Fibroblast of the aortic adventitia (primary cell): ENCODE data around the gene EIF4EBP3. TPM values are rescaled to one million over a fixed set of nuclear protein-coding genes. Genes with fewer than 3 reads are reported as not detected.

Source experiments
- DNase-seq: peaks from one replicate; pipeline ENCODE4 v3.0.0-alpha.2; 2010; ENCODE audit warnings: low read depth
- H3K4me3 ChIP-seq: 2 replicates; pipeline ENCODE4 v1.5.1; 2011; ENCODE audit warnings: low read depth, mild to moderate bottlenecking, control low read depth, low read length, moderate library complexity
- total RNA-seq: library from RNA; depleted of rRNA; stranded (reverse); fragments of >200 nt; gene quantifications from 2 replicates; pipeline ENCODE4 v1.2.3, GENCODE V29; 2012; ENCODE audit warnings: low replicate concordance
- TF ChIP-seq, protein P1 (sequence below): IDR thresholded peaks from 2 replicates; pipeline ENCODE4 v1.5.1; 2011; ENCODE audit warnings: mild to moderate bottlenecking, low read length, control low read depth, inconsistent platforms; ENCODE audit not compliant: insufficient read depth

The EIF4EBP3 gene
- total RNA-seq, 1 donor, result 4.7 TPM

DNA sequence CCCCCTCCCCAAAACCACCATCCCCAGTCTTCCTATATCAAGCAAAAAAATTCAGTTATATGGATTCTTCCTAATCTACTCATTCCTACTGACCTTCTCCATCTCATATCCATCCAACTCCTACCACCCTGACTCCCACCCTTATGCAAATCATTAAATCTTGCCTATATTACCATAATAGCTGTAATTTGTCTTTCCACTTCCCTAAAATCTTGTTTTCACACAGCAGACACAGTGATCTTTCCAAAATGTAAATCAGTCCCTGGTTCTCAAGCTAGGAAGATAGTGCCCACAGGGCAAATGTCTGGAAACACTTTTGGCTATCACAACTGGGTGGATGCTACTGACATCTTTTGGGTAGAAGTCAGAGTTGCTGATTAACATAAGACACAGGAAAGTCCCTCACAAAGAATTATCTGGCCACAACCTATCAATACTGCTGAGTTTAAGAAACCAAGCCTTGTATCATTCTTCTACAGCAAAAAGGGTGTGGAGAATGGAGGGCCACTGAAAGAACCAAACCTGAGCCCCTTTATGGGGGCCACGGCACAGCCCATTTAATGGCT lies 8.4 kb downstream of the EIF4EBP3 start:
- no peak for DNase-seq
- H3K4me3 ChIP-seq, result peak overlapping the region; percentile 84
- TF ChIP-seq, protein P1, sequence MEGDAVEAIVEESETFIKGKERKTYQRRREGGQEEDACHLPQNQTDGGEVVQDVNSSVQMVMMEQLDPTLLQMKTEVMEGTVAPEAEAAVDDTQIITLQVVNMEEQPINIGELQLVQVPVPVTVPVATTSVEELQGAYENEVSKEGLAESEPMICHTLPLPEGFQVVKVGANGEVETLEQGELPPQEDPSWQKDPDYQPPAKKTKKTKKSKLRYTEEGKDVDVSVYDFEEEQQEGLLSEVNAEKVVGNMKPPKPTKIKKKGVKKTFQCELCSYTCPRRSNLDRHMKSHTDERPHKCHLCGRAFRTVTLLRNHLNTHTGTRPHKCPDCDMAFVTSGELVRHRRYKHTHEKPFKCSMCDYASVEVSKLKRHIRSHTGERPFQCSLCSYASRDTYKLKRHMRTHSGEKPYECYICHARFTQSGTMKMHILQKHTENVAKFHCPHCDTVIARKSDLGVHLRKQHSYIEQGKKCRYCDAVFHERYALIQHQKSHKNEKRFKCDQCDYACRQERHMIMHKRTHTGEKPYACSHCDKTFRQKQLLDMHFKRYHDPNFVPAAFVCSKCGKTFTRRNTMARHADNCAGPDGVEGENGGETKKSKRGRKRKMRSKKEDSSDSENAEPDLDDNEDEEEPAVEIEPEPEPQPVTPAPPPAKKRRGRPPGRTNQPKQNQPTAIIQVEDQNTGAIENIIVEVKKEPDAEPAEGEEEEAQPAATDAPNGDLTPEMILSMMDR, result no peak

DNA sequence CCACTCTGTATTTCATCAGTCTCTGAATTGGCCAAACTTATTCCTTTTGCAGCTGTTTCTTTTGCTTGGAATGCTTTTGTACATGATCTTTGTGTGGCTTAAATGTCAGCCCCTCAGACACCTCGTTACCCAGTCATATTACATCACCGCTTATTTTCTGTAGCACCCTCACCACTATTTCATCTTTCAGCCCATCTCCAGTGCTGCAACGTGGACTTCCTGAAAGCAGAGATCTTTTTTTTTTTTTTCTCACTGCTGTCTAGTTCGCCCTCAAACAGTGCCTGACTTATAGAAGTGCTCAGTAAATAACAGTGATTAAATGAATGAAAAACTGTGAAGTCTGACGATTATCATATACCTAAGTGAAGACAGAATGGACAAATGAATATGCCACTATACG lies 9.0 kb downstream of the EIF4EBP3 start:
- TF ChIP-seq, protein P1, result no peak
- H3K4me3 ChIP-seq, result peak overlapping the region; percentile 84
- DNase-seq, result peak; percentile 53

DNA sequence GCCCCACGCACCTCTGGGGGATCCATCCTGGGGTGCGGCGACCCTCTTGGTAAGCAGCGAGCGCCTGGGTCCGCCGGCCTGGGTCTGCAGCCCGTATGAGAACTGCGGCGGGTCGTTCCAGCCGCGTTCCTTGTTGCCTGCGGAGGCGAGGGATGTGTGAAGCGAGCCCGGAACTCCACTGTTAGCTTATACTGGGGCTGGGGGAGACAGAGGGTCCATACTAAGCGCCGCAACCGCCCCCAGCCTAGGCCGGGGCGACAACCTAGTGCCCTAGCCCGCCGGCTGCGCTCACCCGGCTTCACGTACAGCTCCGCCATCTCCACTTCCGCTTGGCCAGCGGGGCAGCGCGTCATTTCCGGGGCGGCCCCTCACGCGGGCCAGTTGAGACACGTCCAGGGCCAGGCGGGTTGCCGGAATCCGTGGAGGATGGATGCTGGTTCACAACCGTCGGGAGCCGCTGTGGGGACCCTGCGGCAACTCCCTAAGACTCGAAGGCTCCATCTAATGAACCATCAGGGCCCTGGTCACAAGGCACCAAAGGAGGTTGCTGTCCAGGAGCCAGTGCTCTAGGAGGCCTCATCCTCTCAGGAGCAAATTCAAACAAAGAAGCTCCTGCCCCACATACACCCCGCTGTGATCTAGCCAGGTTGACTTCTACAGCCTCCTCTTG lies 9.8 kb downstream of the EIF4EBP3 start, which contains the start of gene SRA1:
Gene SRA1, minus strand, starts transcription at position 338 of the 670 bp plus-strand sequence. Its CDS starts 21 bp downstream, at position 317.
- TF ChIP-seq, protein P1, result peak; percentile 13
- peak; percentile 88 for DNase-seq
- H3K4me3 ChIP-seq, result peak within 1 kb of the TSS; percentile 84

DNA sequence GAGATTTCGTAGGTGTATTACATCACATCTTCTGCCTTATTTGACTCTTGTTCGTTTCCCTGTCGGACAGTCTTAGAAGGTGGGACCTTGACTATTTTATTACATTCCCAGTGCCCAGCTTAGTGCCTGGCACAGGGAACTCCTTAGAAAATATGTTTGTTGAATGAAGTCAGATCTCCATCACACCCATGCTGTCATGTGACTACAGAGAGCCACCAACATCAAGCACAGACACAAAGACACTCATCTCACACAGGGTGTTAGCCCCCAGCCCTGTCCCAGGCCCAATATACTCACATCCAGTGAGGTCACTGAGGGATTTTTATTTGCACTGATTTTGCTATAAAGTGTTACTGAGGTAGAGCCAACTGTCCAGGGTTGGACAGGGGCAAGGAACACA lies 10.5 kb downstream of the EIF4EBP3 start:
- TF ChIP-seq, protein P1, result no peak
- DNase-seq, result no peak

DNA sequence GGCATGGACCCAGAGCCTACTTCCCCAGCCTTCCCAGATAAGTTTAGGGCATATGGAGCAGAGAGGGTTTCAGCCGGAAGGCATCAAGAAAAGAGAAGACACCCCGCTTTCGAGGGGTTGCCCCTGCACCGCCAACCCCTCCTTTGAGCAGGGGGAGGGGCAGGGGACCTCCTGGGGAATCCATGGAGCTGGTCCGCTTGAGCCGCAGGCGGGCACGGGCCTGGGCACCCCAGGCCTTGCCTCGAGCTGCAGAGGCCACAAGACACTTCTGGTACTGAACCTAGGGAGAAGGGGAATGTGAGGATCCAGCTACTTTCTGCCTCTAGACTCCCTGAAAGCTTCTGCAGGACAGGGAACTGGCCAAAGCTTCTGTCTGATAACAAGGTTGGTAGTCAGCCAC lies 11.1 kb downstream of the EIF4EBP3 start:
- DNase-seq, result no peak
- TF ChIP-seq, protein P1, result no peak

More for the DNA sequence above, 10.5 kb downstream of the EIF4EBP3 start:
- no peak overlapping the region for H3K4me3 ChIP-seq

DNA sequence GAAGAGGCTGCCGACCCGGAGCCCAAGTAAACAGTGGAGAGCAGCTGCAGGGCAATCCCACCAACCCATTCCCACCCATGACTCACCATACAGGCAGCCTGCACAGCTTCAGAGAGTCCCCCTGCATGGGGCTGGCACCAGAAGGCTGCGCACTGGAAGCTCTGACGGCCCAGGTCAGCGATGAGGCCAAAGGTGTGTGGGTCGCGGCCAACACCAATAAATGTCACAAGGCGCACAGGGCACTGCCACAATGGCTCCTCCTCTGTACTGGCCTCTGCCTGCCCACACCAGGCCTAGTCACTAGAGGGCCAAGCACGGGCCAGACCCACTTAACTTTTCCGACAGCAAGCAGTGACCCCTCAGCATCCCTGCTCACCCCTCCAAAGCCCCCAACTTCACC lies 12.8 kb downstream of the EIF4EBP3 start:
- TF ChIP-seq, protein P1, result no peak
- H3K4me3 ChIP-seq, result no peak overlapping the region
- no peak for DNase-seq

More for the DNA sequence above, 11.1 kb downstream of the EIF4EBP3 start:
- no peak overlapping the region for H3K4me3 ChIP-seq
